K562 (cell line): Measurements from ENCODE around the gene ME3. TPM values are rescaled to one million over a fixed set of nuclear protein-coding genes. Genes with fewer than 3 reads are reported as not detected.

Experiments used
- BRD9 ChIP-seq: fragments of 450-650 bp; IDR thresholded peaks from 2 replicates; pipeline ENCODE4 v1.6.1; 2018; ENCODE audit warnings: low read depth; ENCODE audit not compliant: partially characterized antibody
- ETV1 ChIP-seq: fragments of 450-650 bp; conservative IDR thresholded peaks from 2 replicates; pipeline ENCODE4 v1.6.1; 2016; ENCODE audit warnings: missing genetic modification characterization, control low read depth, low read depth, missing compliant biosample characterization
- FOXP4 ChIP-seq: sonication (generic); formaldehyde crosslinking; IDR thresholded peaks from 2 replicates; pipeline ENCODE4 v1.8.0; 2022; ENCODE audit warnings: mild to moderate bottlenecking, missing genetic modification reagents, borderline replicate concordance
- HNRNPUL1 ChIP-seq: fragments of 200-400 bp; formaldehyde crosslinking; IDR thresholded peaks from 2 replicates; pipeline ENCODE4 v1.6.1; 2017; ENCODE audit warnings: low read length
- JUNB ChIP-seq: fragments of 450-650 bp; formaldehyde crosslinking; conservative IDR thresholded peaks from 2 replicates; pipeline ENCODE4 v1.4.0; 2020; ENCODE audit warnings: mild to moderate bottlenecking
- KLF13 ChIP-seq: fragments of 450-650 bp; IDR thresholded peaks from 2 replicates; pipeline ENCODE4 v1.6.1; 2016; ENCODE audit warnings: missing genetic modification characterization, low read depth, mild to moderate bottlenecking, missing compliant biosample characterization, moderate library complexity, borderline replicate concordance
- LARP7 ChIP-seq: fragments of 450-650 bp; IDR thresholded peaks from 2 replicates; pipeline ENCODE4 v1.6.1; 2016
- MYC ChIP-seq, 2 experiments: fragments of 250-450 bp in 1 of 2; sonication (Bioruptor Pico) in 1 of 2; IDR thresholded peaks; 2 replicates each; pipeline versions ENCODE4 v1.5.1 to v1.6.1; 2012 to 2021; ENCODE audit warnings: low read depth in 2 of 2, borderline replicate concordance in 1 of 2, improper control_type of control experiment in 1 of 2, low read length in 1 of 2, mild to moderate bottlenecking in 1 of 2, moderate library complexity in 1 of 2
- NCOA2 ChIP-seq, 2 experiments: fragments of 450-650 bp; IDR thresholded peaks; 2 replicates each; pipeline ENCODE4 v1.6.1; 2018; ENCODE audit warnings: mild to moderate bottlenecking in 2 of 2, moderate library complexity in 1 of 2; ENCODE audit not compliant: partially characterized antibody in 2 of 2
- NFE2 ChIP-seq: IDR thresholded peaks from 2 replicates; pipeline ENCODE4 v1.6.1; 2014; ENCODE audit warnings: antibody characterized with exemption, low read depth
- NR2C1 ChIP-seq, 2 experiments: fragments of 450-650 bp; IDR thresholded peaks; 2 replicates each; pipeline ENCODE4 v1.6.1; 2017; ENCODE audit warnings: mild to moderate bottlenecking in 2 of 2, antibody characterized with exemption in 1 of 2, inconsistent platforms in 1 of 2, missing compliant biosample characterization in 1 of 2, missing genetic modification characterization in 1 of 2
- NUFIP1 ChIP-seq: fragments of 450-650 bp; IDR thresholded peaks from 2 replicates; pipeline ENCODE4 v1.6.1; 2018; ENCODE audit not compliant: partially characterized antibody
- RHOXF2B ChIP-seq: fragments of 250-450 bp; sonication (Bioruptor Pico); conservative IDR thresholded peaks from 2 replicates; pipeline ENCODE4 v1.5.1; 2021
- SMARCA4 ChIP-seq: fragments of 450-650 bp; IDR thresholded peaks from 2 replicates; pipeline ENCODE4 v1.6.1; 2016
- SREBF1 ChIP-seq: fragments of 150-350 bp; IDR thresholded peaks from 2 replicates; pipeline ENCODE4 v1.6.1; 2014; ENCODE audit warnings: antibody characterized with exemption, low read depth, low read length, borderline replicate concordance
- TEAD1 ChIP-seq, 2 experiments: fragments of 450-650 bp in 1 of 2; sonication (generic) in 1 of 2; formaldehyde crosslinking; IDR thresholded peaks; 2 replicates each; pipeline versions ENCODE4 v1.4.0 to v1.8.0; 2020 to 2022; ENCODE audit warnings: mild to moderate bottlenecking in 2 of 2, missing genetic modification reagents in 1 of 2
- ZBTB12 ChIP-seq: fragments of 250-450 bp; sonication (Bioruptor Pico); IDR thresholded peaks from 2 replicates; pipeline ENCODE4 v1.4.0; 2020
- ZFPM2 ChIP-seq: fragments of 250-450 bp; sonication (Bioruptor Pico); IDR thresholded peaks from 2 replicates; pipeline ENCODE4 v1.5.1; 2022; ENCODE audit warnings: mild to moderate bottlenecking
- ZNF140 ChIP-seq: fragments of 250-450 bp; sonication (Bioruptor Pico); IDR thresholded peaks from 2 replicates; pipeline ENCODE4 v1.8.0; 2021; ENCODE audit warnings: moderate library complexity, mild to moderate bottlenecking, inconsistent platforms
- ZNF184 ChIP-seq: sonication (generic); formaldehyde crosslinking; IDR thresholded peaks from 2 replicates; pipeline ENCODE4 v1.5.0; 2020; ENCODE audit warnings: missing genetic modification reagents
- ZNF24 ChIP-seq: fragments of 450-650 bp; IDR thresholded peaks from 2 replicates; pipeline ENCODE4 v1.6.1; 2016
- ZNF444 ChIP-seq: fragments of 250-450 bp; sonication (Bioruptor Pico); IDR thresholded peaks from 2 replicates; pipeline ENCODE4 v1.4.0; 2020; ENCODE audit warnings: mild to moderate bottlenecking, moderate library complexity
- polyA plus RNA-seq, 8 experiments: library from polyadenylated mRNA; depleted of rRNA in 4 of 8; stranded (reverse) in 5 of 8; unstranded in 3 of 8; fragments of >200 nt; fragmentation: Nextera tagmentation in 2 of 8; fragmentation: Illumina TruSeq in 1 of 8; extraction: Ambion mirVana in 2 of 8; extraction: Trizol in 1 of 8; gene quantifications; 2 replicates each; pipeline versions ENCODE4 v1.2.1 to v1.2.3, GENCODE V29; 2011 to 2014; ENCODE audit warnings: inconsistent platforms in 1 of 8, missing spikeins in 1 of 8
- total RNA-seq, 7 experiments: library from RNA; depleted of rRNA in 6 of 7; stranded (reverse); fragments of >200 nt in 6 of 7; fragmentation: Illumina TruSeq in 2 of 7; extraction: Trizol in 2 of 7; gene quantifications; 2 replicates each; pipeline versions ENCODE4 v1.2.1 to v1.2.3, GENCODE V29; 2011 to 2021; ENCODE audit warnings: low replicate concordance in 1 of 7

ME3 gene
- total and polyA plus RNA-seq, 9 of the 15 experiments (the other 6 are each of a cell fraction or from before 2014, with no cell fraction given): not detected

DNA sequence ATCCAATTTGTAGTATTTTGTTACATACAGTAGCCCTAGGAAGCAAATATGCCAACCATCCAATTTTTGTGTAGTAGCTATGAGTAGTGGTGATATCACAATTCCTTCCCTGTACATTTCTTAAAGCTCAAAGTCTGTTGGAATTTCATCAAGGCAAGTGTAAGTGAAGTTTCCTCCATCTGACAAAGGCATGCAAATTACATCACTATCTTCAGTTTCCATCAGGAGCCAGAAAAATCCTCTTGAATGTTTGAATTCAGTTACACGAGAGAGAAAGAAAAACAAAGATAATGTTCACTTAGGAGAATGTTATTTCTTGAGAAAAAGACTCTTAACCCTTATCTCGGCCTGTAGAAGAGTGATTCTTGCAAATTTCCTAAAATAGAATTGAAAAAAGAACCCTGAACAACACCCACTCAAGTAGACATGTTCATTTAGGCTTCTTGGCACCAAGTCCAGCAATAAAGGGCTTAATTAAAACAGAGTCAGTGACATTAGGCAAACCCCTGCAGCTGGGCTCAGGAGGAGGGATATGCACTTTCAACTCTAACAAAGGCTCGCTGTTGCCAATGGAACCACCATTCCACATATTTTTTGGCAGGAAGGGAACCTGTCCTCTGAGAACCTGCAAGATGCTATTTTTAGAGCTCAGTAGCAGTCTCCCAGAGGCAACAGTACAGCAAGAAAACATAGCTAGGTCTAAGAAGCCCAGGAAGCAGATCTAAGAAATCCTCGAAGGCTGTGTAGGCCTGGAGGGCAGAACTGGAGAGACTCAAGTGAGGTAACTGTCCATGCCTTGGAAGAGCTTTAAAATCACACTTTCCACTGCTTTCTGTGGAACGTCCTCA, 153.1 kb downstream of the ME3 start (continued):
- TF ChIP-seq ETV1 (tag): no peak
- 0 out of 2 replicates have a peak, but pooled peaks have one; percentile 57 for TF ChIP-seq SMARCA4
- TF ChIP-seq ZNF444 (CRISPR knock-in tag): no peak
- TF ChIP-seq LARP7: no peak
- no peak for TF ChIP-seq TEAD1 (CRISPR knock-in tag; IDR thresholded peaks at IDR 0.05)
- no peak for TF ChIP-seq RHOXF2B (CRISPR knock-in tag)
- TF ChIP-seq SREBF1: no peak
- TF ChIP-seq NFE2: no peak
- no peak for TF ChIP-seq HNRNPUL1
- TF ChIP-seq JUNB (CRISPR knock-in tag): no peak
- no peak for TF ChIP-seq BRD9
- no peak for TF ChIP-seq NCOA2 (IDR thresholded peaks at IDR 0.05; ENCODE audit: partially characterized antibody in 2 of 2)
- TF ChIP-seq FOXP4: no peak
- no peak for TF ChIP-seq ZBTB12 (CRISPR knock-in tag)
- no peak for TF ChIP-seq ZFPM2
- no peak for TF ChIP-seq ZNF24
- no peak for TF ChIP-seq NUFIP1
- TF ChIP-seq NR2C1 (IDR thresholded peaks at IDR 0.05): no peak
- 0 out of 2 replicates have a peak, but pooled peaks have one; percentile 17 for TF ChIP-seq NR2C1 (tag; IDR thresholded peaks at IDR 0.05)
- TF ChIP-seq KLF13 (tag): no peak
- no peak for TF ChIP-seq MYC (IDR thresholded peaks at IDR 0.05; ENCODE audit: low read depth, low read length)
- TF ChIP-seq MYC (CRISPR knock-in tag; IDR thresholded peaks at IDR 0.05; ENCODE audit: borderline replicate concordance, low read depth): no peak
- no peak for TF ChIP-seq ZNF140 (CRISPR knock-in tag)
- TF ChIP-seq ZNF184 (CRISPR knock-in tag): no peak
